Kidney (tissue), 14 donors: ENCODE results near the gene ACTL6B. TPM values are rescaled to one million over a fixed set of nuclear protein-coding genes. Genes with fewer than 3 reads are reported as not detected.

Experiments
- DNase-seq, 5 donors: peaks; one replicate each; pipeline ENCODE4 v3.0.0-alpha.2; 2013 to 2020
- FAIRE-seq: peaks from 2 replicates; lab custom pipeline; 2012; peaks lifted over from hg19 to GRCh38; lab: Jason Lieb, UNC
- H3K27ac ChIP-seq, 2 donors: one replicate each; pipeline ENCODE4 v1.7.0; 2013; ENCODE audit warnings: low read depth in 2 of 2, low read length in 2 of 2, inconsistent platforms in 1 of 2
- H3K27me3 ChIP-seq: one replicate; pipeline ENCODE4 v1.7.1; 2013; ENCODE audit warnings: low read length, inconsistent platforms; ENCODE audit not compliant: control insufficient read depth, insufficient read depth
- H3K36me3 ChIP-seq, 3 donors: one replicate each; pipeline versions ENCODE4 v1.7.0 to v1.7.1; 2013; ENCODE audit warnings: low read length in 3 of 3, control low read depth in 1 of 3, inconsistent platforms in 1 of 3; ENCODE audit not compliant: insufficient read depth in 3 of 3, control insufficient read depth in 2 of 3
- H3K4me1 ChIP-seq, 3 donors: one replicate each; pipeline versions ENCODE4 v1.7.0 to v1.7.1; 2013; ENCODE audit warnings: low read length in 3 of 3, inconsistent platforms in 1 of 3, low read depth in 1 of 3; ENCODE audit not compliant: control insufficient read depth in 2 of 3, insufficient read depth in 2 of 3
- H3K4me3 ChIP-seq, 3 donors: one replicate each; pipeline versions ENCODE4 v1.7.0 to v1.8.1; 2013; ENCODE audit warnings: low read length in 3 of 3, control low read depth in 1 of 3, inconsistent platforms in 1 of 3
- H3K9ac ChIP-seq, 3 donors: one replicate each; pipeline versions ENCODE4 v1.7.0 to v1.7.1; 2013; ENCODE audit warnings: low read length in 3 of 3, control low read depth in 1 of 3, inconsistent platforms in 1 of 3
- H3K9me3 ChIP-seq, 3 donors: one replicate each; pipeline versions ENCODE4 v1.7.0 to v1.7.1; 2013; ENCODE audit warnings: low read length in 3 of 3, control low read depth in 1 of 3, inconsistent platforms in 1 of 3; ENCODE audit not compliant: control insufficient read depth in 2 of 3, insufficient read depth in 1 of 3
- CTCF ChIP-seq: IDR thresholded peaks from 3 replicates; pipeline ENCODE4 v1.5.1; 2012; ENCODE audit warnings: mild to moderate bottlenecking, moderate library complexity, borderline replicate concordance; ENCODE audit not compliant: insufficient read depth; ENCODE audit errors: extremely low read depth
- intact Hi-C: fragments of 100-400 bp; cut with DNase I; formaldehyde crosslinking; loops from one replicate; pipeline ENCODE4 v1.11.1; 2022
- polyA plus RNA-seq: library from polyadenylated mRNA; stranded (reverse); fragments of 350-450 nt; fragmentation: Illumina TruSeq; extraction: RNeasy Lipid Tissue Mini Kit (QIAGEN cat#74804); gene quantifications from one replicate; pipeline ENCODE4 v1.2.3, GENCODE V29; 2014; ENCODE audit warnings: low read depth, low replicate concordance; ENCODE audit not compliant: insufficient read depth
- total RNA-seq: library from RNA; stranded (reverse); fragmentation: NEBNext Ultra II Directional; extraction: Animal tissue kit (Norgen Biotek cat#: 25700); gene quantifications from one replicate; pipeline ENCODE4 v1.2.1, GENCODE V29; 2021
- donor health status: control.
- donor health status: control.
- donor health status: control.
- donor health status: control.
- donor health status: control.
- donor health status: DM: yes; HTN: yes; CAD: no.
- donor health status: Normal renal cell carcinoma (clear cell type).

The ACTL6B gene
- total and polyA plus RNA-seq, 2 donors from 2014 or later = not detected

DNA sequence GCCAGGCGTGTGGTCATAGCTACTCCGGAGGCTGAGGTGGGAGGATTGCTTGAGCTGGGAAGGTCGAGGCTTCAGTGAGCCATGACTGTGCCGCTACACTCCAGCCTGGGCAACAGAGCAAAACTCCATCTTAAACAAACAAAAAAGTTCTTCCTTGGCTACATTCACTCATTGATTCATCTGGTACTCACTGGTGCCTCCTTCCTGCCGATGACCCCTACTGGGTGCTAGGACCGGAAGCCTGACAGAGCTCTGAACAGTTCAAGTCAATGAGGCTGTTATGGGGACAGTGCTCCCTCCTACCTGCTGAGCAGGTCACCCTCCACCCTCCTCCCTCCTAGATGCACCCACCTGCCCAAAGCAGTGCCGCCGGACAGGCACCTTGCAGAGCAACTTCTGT lies 49.1 kb downstream of the ACTL6B start:
- H3K36me3 ChIP-seq = no peaks in the 10 kb centered on the region
- FAIRE-seq = no peak
- no peaks in the 10 kb centered on the region for H3K27me3 ChIP-seq
- no peak for DNase-seq
- H3K4me3 ChIP-seq = no peak overlapping the region
- no peak overlapping the region for H3K9ac ChIP-seq
- H3K27ac ChIP-seq = no peak overlapping the region
- TF ChIP-seq CTCF = no peak
- intact Hi-C loops = no loop called here
- no peaks in the 10 kb centered on the region for H3K9me3 ChIP-seq
- peaks cover 0 to 7% (median 0%) of the 10 kb centered on the region in 3 donors for H3K4me1 ChIP-seq

- FAIRE-seq = no peak
Observed at GRCh38 chr7:100606313-100606712, 49.9 kb downstream of the ACTL6B start.

GRCh38 chr7:100604976-100605911 lies 51.0 kb downstream of the ACTL6B start:
- Histone ChIP-seq H3K27ac (peak overlapping the region; percentile 43 to 72), H3K36me3 (no peaks in the 10 kb centered on the region), H3K4me1 (peaks cover 0 to 7% (median 0%) of the 10 kb centered on the region in 3 donors), H3K27me3 (no peaks in the 10 kb centered on the region), H3K9ac (peak overlapping the region in 1 of 3 donors; percentile 69), H3K4me3 (peak overlapping the region in 2 of 3 donors; percentile 63 to 64), H3K9me3 (no peaks in the 10 kb centered on the region)
- FAIRE-seq (no peak), DNase-seq (peak in 3 of 5 donors; percentile 53 to 87 (median 85))
- TF ChIP-seq CTCF = no peak
- intact Hi-C loops = no loop called here

More at GRCh38 chr7:100606313-100606712, 49.9 kb downstream of the ACTL6B start:
- no peak overlapping the region for H3K4me3 ChIP-seq
- DNase-seq = no peak
- H3K36me3 ChIP-seq = no peaks in the 10 kb centered on the region
- H3K9ac ChIP-seq = no peak overlapping the region
- H3K27ac ChIP-seq = no peak overlapping the region
- intact Hi-C loops = no loop called here
- TF ChIP-seq CTCF = no peak
- no peaks in the 10 kb centered on the region for H3K27me3 ChIP-seq
- H3K9me3 ChIP-seq = no peaks in the 10 kb centered on the region
- H3K4me1 ChIP-seq = peaks cover 0 to 7% (median 0%) of the 10 kb centered on the region in 3 donors
